HG02678 (cell line): Measurements from ENCODE around the gene RNF150.

Source experiments
- ATAC-seq: cut with Tn5 transposase; IDR thresholded peaks from one replicate; pipeline ENCODE4 v1.9.1; 2021; ENCODE audit warnings: mild to moderate bottlenecking, moderate library complexity; ENCODE audit not compliant: unreplicated experiment

Gene RNF150

GRCh38 chr4:141028024-141028529, 105.2 kb downstream of the RNF150 start:
- no peak for ATAC-seq

- no peak for ATAC-seq
Measured at GRCh38 chr4:141027421-141027820, 105.8 kb downstream of the RNF150 start.

GRCh38 chr4:141026900-141027299, 106.4 kb downstream of the RNF150 start:
- no peak for ATAC-seq

GRCh38 chr4:141023051-141023450, 110.2 kb downstream of the RNF150 start:
- no peak for ATAC-seq

GRCh38 chr4:141022111-141022695, 111.1 kb downstream of the RNF150 start:
- ATAC-seq = no peak

GRCh38 chr4:141021397-141022110, 111.7 kb downstream of the RNF150 start:
- ATAC-seq = no peak

GRCh38 chr4:141020801-141021261, 112.4 kb downstream of the RNF150 start:
- no peak for ATAC-seq

- no peak for ATAC-seq
Measured at GRCh38 chr4:141019768-141020167, 113.5 kb downstream of the RNF150 start.

GRCh38 chr4:141016117-141016798, 117.0 kb downstream of the RNF150 start:
- ATAC-seq = no peak

- no peak for ATAC-seq
Measured at GRCh38 chr4:141013899-141014298, 119.4 kb downstream of the RNF150 start.

- ATAC-seq = no peak
Measured at GRCh38 chr4:141011901-141012315, 121.4 kb downstream of the RNF150 start.

GRCh38 chr4:141009931-141010330, 123.3 kb downstream of the RNF150 start:
- ATAC-seq = no peak

GRCh38 chr4:141009129-141009528, 124.1 kb downstream of the RNF150 start:
- no peak for ATAC-seq

- no peak for ATAC-seq
Measured at GRCh38 chr4:141006242-141006802, 126.9 kb downstream of the RNF150 start.

GRCh38 chr4:141004823-141005222, 128.4 kb downstream of the RNF150 start:
- ATAC-seq = no peak

- ATAC-seq = no peak
Measured at GRCh38 chr4:141003193-141003592, 130.1 kb downstream of the RNF150 start.

GRCh38 chr4:141002323-141002805, 130.9 kb downstream of the RNF150 start:
- ATAC-seq = no peak

- no peak for ATAC-seq
Measured at GRCh38 chr4:140996766-140997165, 136.5 kb downstream of the RNF150 start.

- ATAC-seq = no peak
Measured at GRCh38 chr4:140995058-140995457, 138.2 kb downstream of the RNF150 start.

GRCh38 chr4:140994015-140994414, 139.3 kb downstream of the RNF150 start:
- no peak for ATAC-seq

- ATAC-seq = no peak
Measured at GRCh38 chr4:140993370-140993769, 139.9 kb downstream of the RNF150 start.
